Effector memory CD8-positive, alpha-beta T cell (primary cell): ENCODE measurements around the gene CYP27A1.
"Not testable (repeated sequence)": the region's sequence is repeated elsewhere in the genome, so short reads cannot be mapped to it uniquely, and the experiment has no call there.

Experiments
- ATAC-seq: fragments of 150-1000 bp; cut with Tn5 transposase; replicated peaks from 2 replicates; pipeline ENCODE4 v1.10.0; 2021; ENCODE audit warnings: mild to moderate bottlenecking, moderate library complexity
- DNase-seq, 3 experiments: peaks; one replicate each; pipeline ENCODE4 v3.0.0; 2021
- H3K27ac Mint-ChIP-seq, 2 donors: one replicate each; pipeline ENCODE4 v1.8.0; 2022; ENCODE audit warnings: mild to moderate bottlenecking in 2 of 2, mixed read lengths in 2 of 2, moderate library complexity in 2 of 2
- H3K27me3 Mint-ChIP-seq, 2 donors: one replicate each; pipeline ENCODE4 v1.8.0; 2022; ENCODE audit warnings: mixed read lengths in 2 of 2
- H3K36me3 Mint-ChIP-seq: one replicate; pipeline ENCODE4 v1.8.0; 2022; ENCODE audit warnings: mild to moderate bottlenecking, moderate library complexity, mixed read lengths; ENCODE audit not compliant: insufficient read depth
- H3K4me1 Mint-ChIP-seq, 2 donors: one replicate each; pipeline ENCODE4 v1.8.0; 2022; ENCODE audit warnings: low read depth in 2 of 2, mixed read lengths in 2 of 2
- H3K4me3 Mint-ChIP-seq, 2 donors: one replicate each; pipeline ENCODE4 v1.8.0; 2022; ENCODE audit warnings: mild to moderate bottlenecking in 2 of 2, mixed read lengths in 2 of 2, moderate library complexity in 2 of 2
- H3K9me3 Mint-ChIP-seq, 2 donors: one replicate each; pipeline ENCODE4 v1.8.0; 2022; ENCODE audit warnings: mixed read lengths in 2 of 2

Gene CYP27A1

DNA sequence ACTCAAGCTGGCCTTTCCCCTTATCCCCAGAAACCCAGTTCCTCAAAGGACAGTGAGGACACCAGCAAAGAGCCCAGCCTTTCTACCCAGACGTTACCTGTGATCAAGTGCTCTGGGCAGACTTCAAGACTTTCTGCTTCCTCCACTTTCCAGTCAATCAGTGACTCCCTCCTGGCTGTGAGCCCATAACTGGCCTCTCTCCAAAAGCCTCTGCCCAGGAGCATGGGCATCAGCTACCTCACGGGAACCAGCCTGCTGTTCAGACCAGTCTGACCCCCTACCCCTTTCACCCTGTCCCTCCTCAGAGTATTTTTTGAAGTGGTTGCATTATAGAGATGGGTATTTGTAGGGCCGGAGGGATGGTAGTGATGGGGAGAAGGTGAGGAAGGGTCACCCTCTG is 27.7 kb upstream of the CYP27A1 start:
- H3K4me3 Mint-ChIP-seq: no peak overlapping the region
- H3K36me3 Mint-ChIP-seq: peaks cover 37% of the 10 kb centered on the region
- no peak overlapping the region for H3K27ac Mint-ChIP-seq
- ATAC-seq: no peak
- no peaks in the 10 kb centered on the region for H3K27me3 Mint-ChIP-seq
- H3K4me1 Mint-ChIP-seq: no peaks in the 10 kb centered on the region
- no peak for DNase-seq
- H3K9me3 Mint-ChIP-seq: no peaks in the 10 kb centered on the region

DNA sequence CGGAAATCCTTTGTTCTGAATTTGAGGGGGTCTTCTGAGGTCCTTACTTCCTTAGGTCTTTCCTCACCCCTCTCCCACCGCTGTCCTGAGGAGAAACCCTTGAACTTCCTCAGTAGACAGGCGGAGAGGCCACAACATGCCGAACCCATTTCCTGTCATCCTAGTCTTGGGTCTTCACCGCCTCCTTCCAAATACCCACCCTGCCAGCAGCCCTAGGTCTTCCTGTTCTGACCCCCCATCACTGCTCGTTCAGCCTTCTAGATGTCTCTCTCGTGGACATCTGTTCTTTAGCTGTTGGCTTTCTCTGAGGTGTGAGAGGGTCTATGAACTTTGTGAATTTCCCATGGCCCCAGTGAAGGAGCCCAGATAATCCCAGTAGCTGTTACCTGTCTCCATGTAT is 27.2 kb upstream of the CYP27A1 start:
- no peaks in the 10 kb centered on the region for H3K27me3 Mint-ChIP-seq
- no peak for ATAC-seq
- H3K27ac Mint-ChIP-seq: peak overlapping the region in 1 of 2 donors; percentile 42

DNA sequence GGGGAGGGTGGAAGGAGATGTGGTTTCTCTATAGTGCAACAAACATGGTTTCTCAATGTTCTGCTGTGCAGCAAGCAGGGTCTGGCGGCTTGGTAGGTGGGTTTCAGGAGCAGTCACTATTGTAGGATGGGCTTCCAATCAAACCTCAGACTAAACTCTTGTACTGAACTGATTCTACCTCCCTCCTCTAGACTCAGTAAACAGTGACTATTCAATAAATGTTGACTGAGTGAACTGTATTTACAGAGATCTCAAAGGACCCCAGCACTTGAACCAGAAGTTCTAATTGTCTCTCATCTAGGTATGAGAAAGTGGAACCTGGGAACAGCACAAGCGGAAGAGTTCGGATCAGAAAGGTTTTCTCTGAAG is 26.8 kb upstream of the CYP27A1 start:
- no peaks in the 10 kb centered on the region for H3K27me3 Mint-ChIP-seq
- DNase-seq (no peak), ATAC-seq (no peak)
- H3K9me3 Mint-ChIP-seq: no peaks in the 10 kb centered on the region
- no peaks in the 10 kb centered on the region for H3K4me1 Mint-ChIP-seq
- no peak overlapping the region for H3K4me3 Mint-ChIP-seq
- peaks cover 28% of the 10 kb centered on the region for H3K36me3 Mint-ChIP-seq
- H3K27ac Mint-ChIP-seq: peak overlapping the region in 1 of 2 donors; percentile 42

More for the DNA sequence above, 27.2 kb upstream of the CYP27A1 start:
- Mint-ChIP-seq H3K9me3 (no peaks in the 10 kb centered on the region), H3K4me1 (no peaks in the 10 kb centered on the region), H3K36me3 (peaks cover 32% of the 10 kb centered on the region), H3K4me3 (no peak overlapping the region)
- no peak for DNase-seq

DNA sequence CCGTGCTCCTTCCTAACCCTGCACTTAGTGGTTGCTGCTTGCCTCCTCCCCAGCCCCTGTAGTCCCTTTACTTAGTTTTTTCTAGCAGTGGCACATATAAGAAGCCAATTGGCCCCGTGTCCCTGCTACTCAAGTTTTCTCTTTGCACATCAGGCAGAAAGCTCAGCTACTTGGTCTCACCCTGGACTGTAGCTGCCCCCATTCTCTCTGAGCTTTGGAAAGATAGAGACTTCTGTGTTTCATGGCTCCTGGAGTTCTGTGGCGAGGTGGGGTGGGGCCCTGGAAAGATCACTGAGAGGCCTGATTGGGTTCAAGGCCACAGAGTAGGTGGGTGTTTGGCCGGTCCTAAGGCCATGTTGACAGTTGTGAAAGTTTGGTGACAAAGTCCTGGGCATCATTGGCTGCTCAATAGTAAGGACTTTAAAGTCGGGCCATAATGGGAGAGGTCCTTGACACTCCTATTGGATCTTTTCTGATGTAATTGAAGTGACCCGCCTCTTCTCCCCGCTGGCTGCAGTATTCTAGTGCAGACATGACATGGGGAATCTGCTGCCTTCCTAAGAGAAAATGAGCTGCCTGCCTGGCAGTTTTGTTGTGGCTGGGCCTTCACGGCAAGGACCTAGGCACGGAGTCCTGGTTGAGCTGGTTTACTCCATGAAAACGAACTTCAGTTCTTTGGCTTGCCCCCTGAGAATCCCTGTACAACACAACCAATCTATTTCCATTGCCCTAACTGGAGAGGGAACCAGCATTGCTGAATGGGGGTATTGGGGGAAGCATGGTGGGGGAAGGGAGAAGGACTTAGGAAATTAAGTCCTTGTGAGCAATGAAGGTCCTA is 26.2 kb upstream of the CYP27A1 start:
- H3K4me1 Mint-ChIP-seq: no peaks in the 10 kb centered on the region
- ATAC-seq (no peak), DNase-seq (no peak)
- H3K9me3 Mint-ChIP-seq: no peaks in the 10 kb centered on the region
- peaks cover 28% of the 10 kb centered on the region for H3K36me3 Mint-ChIP-seq
- H3K4me3 Mint-ChIP-seq: no peak overlapping the region
- no peaks in the 10 kb centered on the region for H3K27me3 Mint-ChIP-seq
- no peak overlapping the region for H3K27ac Mint-ChIP-seq

DNA sequence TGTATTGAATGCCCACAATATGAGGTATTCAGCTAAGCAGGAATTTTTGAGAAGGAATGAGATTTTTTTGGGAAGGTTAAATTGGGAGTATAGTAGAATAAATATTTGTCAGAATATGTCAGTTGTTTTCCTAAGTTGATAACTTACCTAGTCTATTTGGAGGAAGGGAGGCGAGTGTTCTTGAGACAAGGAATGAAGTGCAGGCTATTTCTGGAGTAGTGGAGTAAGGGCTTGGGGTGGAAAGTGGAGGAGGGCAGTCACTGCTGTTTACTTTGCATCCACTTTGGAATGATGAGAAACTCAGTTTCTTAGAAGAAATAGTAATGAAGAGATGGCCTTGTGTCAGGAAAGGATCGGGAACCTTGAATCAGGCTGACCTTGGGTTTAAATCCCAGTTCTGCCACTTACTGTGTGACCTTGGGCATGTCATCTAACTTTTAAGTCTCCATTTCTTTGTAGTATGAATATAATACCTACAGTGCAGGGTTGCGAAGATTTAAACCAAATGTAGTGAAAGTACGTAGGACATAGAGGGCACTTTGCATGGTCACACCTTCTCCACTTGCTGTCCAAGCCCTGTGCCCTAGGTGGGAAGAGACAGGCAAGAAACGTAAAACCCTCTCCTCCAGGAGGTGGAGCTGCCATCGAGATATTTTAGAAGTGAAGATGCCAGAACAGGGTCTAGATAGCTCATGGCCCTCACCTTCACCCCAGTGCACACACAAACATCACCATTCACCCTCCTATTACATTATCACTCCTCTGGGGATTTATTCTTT is 25.2 kb upstream of the CYP27A1 start:
- Mint-ChIP-seq H3K4me1 (no peaks in the 10 kb centered on the region), H3K36me3 (peaks cover 22% of the 10 kb centered on the region)
- no peak for DNase-seq

DNA sequence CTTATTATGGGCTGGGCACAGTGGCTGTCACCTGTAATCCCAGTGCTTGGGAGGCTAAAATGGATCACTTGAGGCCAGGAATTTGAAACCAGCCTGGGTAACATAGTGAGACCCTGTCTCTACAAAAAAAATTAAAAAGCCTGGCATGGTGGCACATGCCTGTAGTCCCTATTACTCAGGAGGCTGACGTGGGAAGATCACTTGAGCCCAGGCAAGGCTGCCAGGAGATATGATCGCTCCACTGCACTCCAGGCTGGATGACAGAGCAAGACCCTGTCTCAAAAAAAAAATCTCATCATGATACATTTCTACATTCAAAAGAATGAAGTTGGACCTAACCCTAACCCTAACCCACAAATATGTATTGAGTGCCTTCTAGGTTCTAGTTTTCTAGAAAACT is 20.2 kb upstream of the CYP27A1 start:
- Mint-ChIP-seq H3K4me1 (no peaks in the 10 kb centered on the region), H3K27ac (no peak overlapping the region), H3K9me3 (no peaks in the 10 kb centered on the region), H3K4me3 (no peak overlapping the region), H3K27me3 (no peaks in the 10 kb centered on the region), H3K36me3 (no peaks in the 10 kb centered on the region)
- DNase-seq (no peak), ATAC-seq (no peak)

More for the DNA sequence above, 25.2 kb upstream of the CYP27A1 start:
- no peak overlapping the region for H3K4me3 Mint-ChIP-seq
- no peak overlapping the region for H3K27ac Mint-ChIP-seq
- ATAC-seq: no peak
- H3K27me3 Mint-ChIP-seq: no peaks in the 10 kb centered on the region
- no peaks in the 10 kb centered on the region for H3K9me3 Mint-ChIP-seq

DNA sequence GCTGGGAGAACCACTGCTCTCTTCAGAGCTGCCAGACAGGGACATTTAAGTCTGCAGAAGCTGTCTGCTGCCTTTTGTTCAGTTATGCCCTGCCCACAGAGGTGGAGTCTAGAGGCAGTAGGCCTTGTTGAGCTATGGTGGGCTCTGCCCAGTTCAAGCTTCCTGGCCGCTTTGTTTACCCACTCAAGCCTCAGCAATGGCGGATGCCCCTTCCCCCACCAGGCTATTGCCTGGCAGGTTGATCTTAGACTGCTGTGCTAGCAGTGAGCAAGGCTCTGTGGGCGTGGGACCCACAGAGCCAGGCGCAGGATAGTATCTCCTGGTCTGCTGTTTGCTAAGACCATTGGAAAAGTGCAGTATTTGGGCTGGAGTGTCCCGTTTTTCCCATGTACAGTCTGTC is 9.2 kb upstream of the CYP27A1 start:
- H3K4me3 Mint-ChIP-seq, ATAC-seq, H3K36me3 Mint-ChIP-seq, H3K27me3 Mint-ChIP-seq, H3K4me1 Mint-ChIP-seq, DNase-seq, H3K27ac Mint-ChIP-seq: not testable (repeated sequence)
- peaks cover 8 to 16% of the 10 kb centered on the region in 2 donors for H3K9me3 Mint-ChIP-seq

DNA sequence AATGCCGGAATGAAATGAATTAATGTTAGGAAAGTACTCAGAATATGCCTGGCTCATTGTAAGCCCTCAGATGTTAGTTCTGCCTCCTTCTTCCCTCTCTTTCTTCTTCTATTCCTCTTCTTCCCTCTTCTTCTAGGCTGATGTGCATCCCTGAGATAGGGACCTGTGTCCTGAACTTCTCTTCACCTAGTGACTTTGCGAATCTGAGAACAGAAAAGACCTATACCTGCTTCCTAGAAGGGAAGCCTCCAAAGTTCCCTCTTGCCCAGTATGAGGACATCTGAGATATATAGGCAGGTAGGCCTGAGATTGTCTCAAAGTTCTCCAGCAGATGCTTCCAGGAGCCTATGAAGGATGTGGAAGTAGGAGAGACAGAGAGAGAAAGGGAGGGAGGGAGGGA is 8.1 kb upstream of the CYP27A1 start:
- peaks cover 9 to 21% of the 10 kb centered on the region in 2 donors for H3K27me3 Mint-ChIP-seq
- no peaks in the 10 kb centered on the region for H3K36me3 Mint-ChIP-seq
- ATAC-seq (no peak), DNase-seq (no peak)
- H3K9me3 Mint-ChIP-seq: peaks cover 8 to 19% of the 10 kb centered on the region in 2 donors
- no peak overlapping the region for H3K4me3 Mint-ChIP-seq
- no peak overlapping the region for H3K27ac Mint-ChIP-seq
- no peaks in the 10 kb centered on the region for H3K4me1 Mint-ChIP-seq

DNA sequence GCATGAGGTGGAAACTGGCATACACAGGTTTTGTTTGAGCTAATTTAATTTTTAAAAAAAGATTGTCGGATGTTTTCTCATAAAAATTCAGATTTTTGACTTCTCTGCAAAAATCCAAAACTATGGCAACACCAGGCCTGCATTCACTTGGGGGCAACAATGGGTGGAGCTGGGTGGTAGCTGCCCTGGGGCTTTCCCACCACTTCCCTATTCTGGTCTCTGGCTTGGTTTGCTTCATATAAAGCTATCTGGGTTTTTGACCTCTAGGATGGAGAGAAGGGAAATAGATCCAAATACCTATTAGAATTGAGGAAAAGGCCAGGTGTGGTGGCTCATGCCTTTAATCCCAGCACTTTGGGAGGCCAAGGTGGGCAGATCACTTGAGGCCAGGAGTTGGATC is 5.5 kb upstream of the CYP27A1 start:
- Mint-ChIP-seq H3K36me3 (no peaks in the 10 kb centered on the region), H3K9me3 (peaks cover 8 to 19% of the 10 kb centered on the region in 2 donors), H3K27ac (no peak overlapping the region), H3K4me3 (no peak overlapping the region), H3K27me3 (peaks cover 32 to 47% of the 10 kb centered on the region in 2 donors), H3K4me1 (peaks cover 0 to 5% of the 10 kb centered on the region in 2 donors)
- ATAC-seq (no peak), DNase-seq (no peak)

DNA sequence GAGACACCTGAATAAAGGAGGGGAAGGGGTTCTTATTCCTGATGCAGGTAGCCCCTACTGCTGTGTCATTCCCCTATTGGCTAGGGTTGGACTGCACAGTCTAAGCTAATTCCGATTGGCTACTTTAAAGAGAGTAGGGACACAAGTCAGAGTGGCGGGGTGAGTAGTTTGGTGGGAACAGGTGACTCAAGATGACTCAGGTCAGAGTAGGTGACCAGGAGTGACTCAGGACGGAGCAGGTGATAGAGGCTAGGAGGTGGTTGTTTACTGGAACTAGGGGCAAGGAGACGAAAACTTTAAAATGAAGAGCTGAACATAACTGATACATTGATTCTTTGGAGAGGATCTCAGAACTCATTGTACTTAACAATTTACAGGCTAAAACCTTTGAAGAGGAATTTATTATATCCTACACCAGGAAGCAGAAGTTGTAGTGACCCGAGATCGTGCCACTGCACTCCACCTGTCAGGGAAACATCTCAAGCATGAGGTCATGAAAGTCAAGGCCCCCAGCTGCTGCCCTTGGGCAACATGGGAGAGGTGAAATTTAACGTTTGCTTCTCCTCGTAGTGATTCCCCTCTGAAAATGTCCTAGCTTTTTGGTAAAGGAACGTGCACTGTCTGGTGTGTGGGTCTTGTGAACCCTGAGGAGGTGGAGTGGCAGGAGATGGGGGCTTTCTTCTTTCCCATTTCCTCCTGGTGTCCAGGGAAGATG is 4.5 kb upstream of the CYP27A1 start:
- no peak for ATAC-seq
- Mint-ChIP-seq H3K9me3 (peaks cover 8 to 19% of the 10 kb centered on the region in 2 donors), H3K27ac (no peak overlapping the region), H3K27me3 (peaks cover 36 to 56% of the 10 kb centered on the region in 2 donors), H3K36me3 (no peaks in the 10 kb centered on the region), H3K4me1 (peaks cover 1 to 6% of the 10 kb centered on the region in 2 donors), H3K4me3 (no peak overlapping the region)
- no peak for DNase-seq

DNA sequence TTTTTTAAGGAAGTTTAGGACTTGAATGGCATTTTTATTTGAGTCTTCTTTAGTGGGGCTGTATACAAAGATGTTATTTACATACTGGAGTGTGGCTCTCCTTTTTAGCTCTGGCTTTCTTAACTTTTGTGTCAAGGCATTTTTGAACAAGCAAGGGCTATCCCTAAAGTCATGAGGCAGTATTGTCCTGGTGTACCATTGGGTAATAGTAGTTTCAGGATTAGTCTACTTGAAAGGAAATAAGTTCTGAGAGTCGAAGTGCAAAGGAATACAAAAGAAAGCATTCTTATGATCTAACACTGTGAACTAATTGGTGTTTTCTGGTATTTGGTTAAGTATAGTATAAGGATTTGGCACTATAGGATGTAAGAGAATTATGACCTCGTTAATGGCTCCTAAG is 1.9 kb upstream of the CYP27A1 start:
- Mint-ChIP-seq H3K4me1 (peaks cover 1 to 6% of the 10 kb centered on the region in 2 donors), H3K4me3 (no peak overlapping the region), H3K27ac (no peak overlapping the region), H3K36me3 (no peaks in the 10 kb centered on the region), H3K9me3 (peaks cover 8 to 19% of the 10 kb centered on the region in 2 donors), H3K27me3 (peaks cover 47 to 74% of the 10 kb centered on the region in 2 donors)
- no peak for DNase-seq
- ATAC-seq: no peak

DNA sequence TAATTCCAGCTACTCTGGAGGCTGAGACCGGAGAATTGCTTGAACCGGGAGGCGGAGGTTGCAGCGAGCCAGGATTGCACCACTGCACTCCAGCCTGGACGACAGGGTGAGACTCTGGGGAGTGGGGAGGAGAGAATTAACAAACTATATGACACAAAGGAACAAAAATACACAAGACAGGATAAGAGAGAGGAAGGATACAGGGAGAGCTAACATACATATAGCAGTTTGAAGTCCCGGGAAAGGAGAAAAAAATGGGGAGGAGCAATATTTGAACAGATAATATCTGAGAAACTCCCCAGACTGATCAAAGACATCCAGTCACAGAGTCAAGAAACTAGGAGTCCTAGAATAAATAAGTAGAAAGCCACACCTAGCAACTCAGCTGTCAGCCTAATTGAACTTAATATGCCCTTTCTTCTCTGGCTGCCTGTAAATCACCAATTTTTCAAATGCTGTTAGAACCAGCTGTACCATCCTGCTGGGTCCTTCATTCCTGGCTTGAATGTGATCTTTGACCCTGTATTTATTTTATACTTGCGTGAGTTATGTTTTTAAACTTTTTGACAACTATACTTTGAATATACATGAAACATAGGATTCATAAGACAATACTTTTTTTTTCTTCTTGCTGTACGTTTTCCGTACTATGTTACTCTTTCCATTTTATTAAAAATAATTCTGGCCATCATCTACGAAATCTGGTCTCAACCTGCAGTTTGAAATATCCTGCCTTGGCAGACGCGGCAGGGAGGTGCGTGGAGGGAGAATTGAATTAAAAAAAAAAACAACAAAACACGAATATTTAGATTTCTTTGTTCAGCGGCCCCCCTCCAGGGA is 876 bp upstream of the CYP27A1 start:
- Mint-ChIP-seq H3K9me3 (peaks cover 7 to 15% of the 10 kb centered on the region in 2 donors), H3K4me3 (peak overlapping the region in 1 of 2 donors; percentile 24), H3K27ac (no peak overlapping the region), H3K4me1 (peaks cover 1 to 6% of the 10 kb centered on the region in 2 donors), H3K36me3 (no peaks in the 10 kb centered on the region), H3K27me3 (peaks cover 47 to 74% of the 10 kb centered on the region in 2 donors)
- DNase-seq: no peak
- ATAC-seq: no peak

DNA sequence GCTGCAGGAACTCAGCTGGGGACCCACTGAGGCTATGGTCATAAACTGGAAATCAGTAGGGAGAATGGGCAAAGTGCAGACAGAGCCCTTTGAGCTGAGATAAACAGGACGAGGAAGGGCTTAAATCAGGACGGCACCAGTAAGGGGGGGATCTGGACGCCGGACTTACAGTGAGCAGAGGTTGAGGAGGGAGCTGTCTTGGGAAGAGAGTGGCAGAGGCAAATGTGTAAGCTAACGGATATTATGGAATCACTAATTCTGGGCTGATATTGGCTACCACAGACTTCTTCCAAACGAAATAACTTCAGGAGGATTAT is 539 bp downstream of the CYP27A1 start:
- peaks cover 47 to 68% of the 10 kb centered on the region in 2 donors for H3K27me3 Mint-ChIP-seq
- H3K9me3 Mint-ChIP-seq: peaks cover under 1 to 6% of the 10 kb centered on the region in 2 donors
- peaks cover 1 to 6% of the 10 kb centered on the region in 2 donors for H3K4me1 Mint-ChIP-seq
- DNase-seq (no peak), ATAC-seq (no peak)
- H3K36me3 Mint-ChIP-seq: no peaks in the 10 kb centered on the region
- H3K27ac Mint-ChIP-seq: no peak overlapping the region
- H3K4me3 Mint-ChIP-seq: no peak overlapping the region
